ENCODE measurements around the gene GPR155. TPM values are rescaled to one million over a fixed set of nuclear protein-coding genes. Genes with fewer than 3 reads are reported as not detected.

Gene GPR155, protein sequence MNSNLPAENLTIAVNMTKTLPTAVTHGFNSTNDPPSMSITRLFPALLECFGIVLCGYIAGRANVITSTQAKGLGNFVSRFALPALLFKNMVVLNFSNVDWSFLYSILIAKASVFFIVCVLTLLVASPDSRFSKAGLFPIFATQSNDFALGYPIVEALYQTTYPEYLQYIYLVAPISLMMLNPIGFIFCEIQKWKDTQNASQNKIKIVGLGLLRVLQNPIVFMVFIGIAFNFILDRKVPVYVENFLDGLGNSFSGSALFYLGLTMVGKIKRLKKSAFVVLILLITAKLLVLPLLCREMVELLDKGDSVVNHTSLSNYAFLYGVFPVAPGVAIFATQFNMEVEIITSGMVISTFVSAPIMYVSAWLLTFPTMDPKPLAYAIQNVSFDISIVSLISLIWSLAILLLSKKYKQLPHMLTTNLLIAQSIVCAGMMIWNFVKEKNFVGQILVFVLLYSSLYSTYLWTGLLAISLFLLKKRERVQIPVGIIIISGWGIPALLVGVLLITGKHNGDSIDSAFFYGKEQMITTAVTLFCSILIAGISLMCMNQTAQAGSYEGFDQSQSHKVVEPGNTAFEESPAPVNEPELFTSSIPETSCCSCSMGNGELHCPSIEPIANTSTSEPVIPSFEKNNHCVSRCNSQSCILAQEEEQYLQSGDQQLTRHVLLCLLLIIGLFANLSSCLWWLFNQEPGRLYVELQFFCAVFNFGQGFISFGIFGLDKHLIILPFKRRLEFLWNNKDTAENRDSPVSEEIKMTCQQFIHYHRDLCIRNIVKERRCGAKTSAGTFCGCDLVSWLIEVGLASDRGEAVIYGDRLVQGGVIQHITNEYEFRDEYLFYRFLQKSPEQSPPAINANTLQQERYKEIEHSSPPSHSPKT
- polyA plus RNA-seq (2014; cell fraction: cytosol; rRNA removed), result 1.0 and 1.4 TPM in 2 replicates
- 0.99 and 1.1 TPM in 2 replicates for polyA plus RNA-seq (2014; cell fraction: nucleus; rRNA removed)

DNA sequence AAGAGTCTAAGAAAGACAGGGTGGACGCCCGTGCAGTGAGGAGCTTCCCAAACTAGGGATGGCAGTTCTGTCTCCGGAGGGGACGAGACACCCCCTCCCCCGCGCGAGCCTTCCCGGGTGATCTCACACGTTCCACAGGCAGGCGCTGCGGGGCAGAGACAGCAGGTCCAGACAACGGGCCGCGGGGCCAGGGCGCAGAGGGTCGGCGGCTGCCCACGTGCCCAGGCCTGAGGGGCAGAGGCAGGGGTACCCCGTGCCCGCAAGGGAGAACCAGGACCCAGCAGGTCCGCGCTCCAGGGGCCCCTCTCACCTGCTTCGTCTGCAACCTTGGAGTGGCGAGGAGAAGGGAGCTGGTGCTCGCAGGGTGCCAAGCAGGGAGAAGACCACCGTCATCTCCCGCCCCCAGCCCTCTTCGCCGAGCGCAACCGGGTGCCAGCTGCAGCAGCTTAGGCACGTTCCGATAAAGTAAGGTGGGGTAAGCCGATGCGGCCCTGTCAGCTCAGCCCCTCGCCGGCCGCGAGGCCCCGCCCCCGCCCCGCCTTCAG lies at the start of gene GPR155:
GPR155 (minus strand) TSS at position 467 of the 545 bp plus-strand sequence. CDS start 5,073 bp downstream, outside the sequence.
- DNase-seq (ENCODE audit: low spot score), result peak; percentile 40

DNA sequence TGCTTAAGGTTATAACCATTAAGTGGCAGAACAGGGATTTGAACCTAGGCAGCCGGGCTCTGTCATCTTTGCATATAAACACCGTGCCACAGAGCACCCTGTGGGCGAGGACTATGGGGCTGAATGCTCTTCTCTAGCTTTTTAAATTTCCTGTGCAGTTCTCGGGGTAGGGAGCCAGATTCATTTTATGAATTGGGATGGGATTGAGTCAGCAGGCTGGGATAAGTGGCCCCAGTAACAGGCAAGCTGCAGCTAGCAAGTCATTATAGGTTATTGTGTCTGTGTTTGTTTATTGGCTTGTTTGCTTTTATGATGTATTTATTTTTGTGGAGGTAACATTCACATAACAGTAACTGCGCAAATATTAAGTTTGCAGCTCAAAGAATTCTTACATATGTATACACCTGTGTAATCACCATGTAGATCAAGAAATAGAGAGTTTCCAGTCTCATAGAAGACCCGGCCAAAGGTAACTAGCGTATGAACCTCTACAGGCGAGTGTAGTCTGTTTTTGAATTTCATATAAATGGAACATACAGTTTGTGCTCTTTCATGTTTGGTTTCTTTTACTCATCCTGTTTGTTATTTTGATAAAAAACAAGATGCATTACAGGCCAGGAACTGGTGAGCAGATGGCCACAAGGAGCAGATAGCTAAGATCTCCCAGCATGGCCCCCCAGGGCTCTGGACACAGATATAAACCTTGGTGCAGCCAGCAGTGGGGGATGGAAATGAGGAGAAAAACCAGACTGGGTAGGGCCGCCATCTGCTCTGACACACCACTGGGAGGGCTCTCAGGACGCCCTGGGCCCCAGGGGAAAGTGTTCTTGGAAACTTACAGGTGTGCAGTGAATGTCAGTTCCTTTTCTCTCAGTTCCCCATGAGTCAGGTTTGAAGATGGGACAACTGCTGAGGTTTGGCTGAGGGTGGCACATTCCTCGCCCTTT lies 49.2 kb upstream of the GPR155 start:
- peak; percentile 81 for DNase-seq (ENCODE audit: low spot score)

DNA sequence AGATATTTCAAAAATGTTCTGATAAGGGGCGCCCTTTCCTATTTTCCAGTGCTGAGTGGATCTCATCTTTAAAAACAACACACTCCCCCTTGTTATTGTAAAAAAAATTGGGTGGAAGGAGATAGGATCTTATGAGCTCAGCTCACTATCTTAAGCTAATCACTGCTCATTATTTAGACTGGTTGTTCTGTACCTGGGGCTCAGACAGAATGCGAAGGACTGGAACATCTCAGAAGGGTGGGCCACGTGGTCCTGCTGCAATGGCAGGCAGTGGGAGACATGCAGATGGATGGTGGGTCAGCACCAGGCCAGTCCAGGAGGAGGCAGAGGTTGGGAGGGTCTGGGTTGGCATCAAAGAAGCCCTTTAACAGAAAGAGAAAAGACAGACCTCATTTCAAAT lies 48.3 kb upstream of the GPR155 start:
- DNase-seq (ENCODE audit: low spot score), result peak; percentile 87

DNA sequence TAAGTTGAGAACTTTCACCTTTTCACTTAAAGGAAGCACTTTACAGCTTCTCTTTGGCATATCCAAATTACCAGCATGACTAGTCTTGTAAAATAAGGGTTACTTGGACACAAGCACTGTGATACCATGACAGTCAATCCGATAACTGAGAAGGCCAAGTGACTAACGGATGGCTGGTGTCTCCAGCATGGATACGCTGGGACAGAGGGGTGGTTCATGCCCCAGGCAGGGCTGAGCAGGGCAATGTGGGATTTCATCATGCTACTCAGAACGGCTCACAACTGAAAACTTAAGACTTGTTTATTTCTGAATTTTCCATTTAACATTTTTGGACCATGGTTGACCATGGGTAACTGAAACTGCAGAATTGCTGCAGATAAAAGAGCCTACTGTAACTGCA lies 43.1 kb upstream of the GPR155 start:
- DNase-seq (ENCODE audit: low spot score), result no peak

DNA sequence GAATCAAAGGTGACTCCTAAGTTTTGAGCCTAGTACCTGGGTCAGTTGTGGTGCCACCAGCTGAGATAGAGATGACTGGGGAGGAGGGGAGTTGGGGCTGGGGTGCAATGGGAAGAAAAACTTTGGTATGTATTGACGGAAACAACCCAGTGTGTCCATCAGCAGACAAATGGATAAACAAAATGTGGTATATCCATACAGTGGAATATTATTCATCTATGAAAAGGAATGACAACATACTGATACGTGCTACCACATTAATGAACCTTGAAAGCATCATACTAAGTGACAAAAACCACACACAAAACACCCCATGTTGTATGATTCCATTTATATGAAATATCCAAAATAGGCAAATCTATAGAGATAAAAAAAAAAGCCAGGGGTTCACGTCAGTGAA lies 41.1 kb upstream of the GPR155 start:
- no peak for DNase-seq (ENCODE audit: low spot score)

DNA sequence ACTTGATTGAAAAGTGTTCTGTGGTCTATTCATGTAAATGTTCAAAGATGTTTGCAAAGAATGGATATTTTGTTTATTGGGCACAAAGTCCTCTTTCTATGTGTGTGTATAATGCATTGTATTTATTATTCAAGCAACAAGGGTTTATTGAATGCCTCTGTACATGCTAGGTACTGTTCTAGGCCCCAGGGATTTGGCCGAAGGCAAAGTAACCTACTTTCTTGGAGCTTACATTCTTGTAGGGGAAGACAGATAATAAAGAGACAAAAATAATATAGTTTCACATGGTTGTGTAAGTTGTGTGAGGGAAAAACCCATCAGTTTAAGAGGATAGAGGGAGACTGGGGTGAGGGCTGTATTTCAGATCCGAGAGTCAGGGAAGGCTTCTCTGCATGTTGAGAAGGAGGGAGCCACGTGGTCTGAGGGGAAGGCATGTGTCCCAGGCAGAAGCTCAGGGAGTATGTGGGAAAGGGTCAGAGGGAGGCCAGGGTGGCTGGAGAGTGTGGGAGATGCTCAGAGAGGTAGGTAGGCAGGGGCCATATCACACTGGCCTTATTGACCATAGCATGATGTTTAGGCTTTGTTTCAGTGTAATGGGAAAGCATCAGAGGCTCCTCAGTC lies 40.4 kb upstream of the GPR155 start:
- no peak for DNase-seq (ENCODE audit: low spot score)

DNA sequence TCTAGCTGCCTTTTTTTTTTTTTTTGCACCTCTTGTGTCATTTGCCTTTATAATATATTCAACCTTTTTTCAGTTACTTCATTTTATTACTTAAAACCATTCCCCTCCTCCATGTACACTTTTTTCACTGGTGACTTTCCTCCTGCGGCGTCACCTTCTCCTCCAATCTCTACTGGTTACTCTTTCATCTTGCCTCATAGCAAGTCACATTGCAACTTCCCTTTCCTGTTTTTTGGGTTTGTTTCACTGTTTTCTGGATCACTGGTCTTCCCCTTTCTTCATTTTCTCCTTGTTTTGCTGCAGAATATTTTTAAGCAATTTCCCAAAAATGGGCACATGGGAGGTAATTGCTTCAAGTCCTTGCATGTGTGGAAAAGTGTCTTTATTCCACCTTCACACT lies 37.7 kb upstream of the GPR155 start:
- DNase-seq (ENCODE audit: low spot score), result no peak

DNA sequence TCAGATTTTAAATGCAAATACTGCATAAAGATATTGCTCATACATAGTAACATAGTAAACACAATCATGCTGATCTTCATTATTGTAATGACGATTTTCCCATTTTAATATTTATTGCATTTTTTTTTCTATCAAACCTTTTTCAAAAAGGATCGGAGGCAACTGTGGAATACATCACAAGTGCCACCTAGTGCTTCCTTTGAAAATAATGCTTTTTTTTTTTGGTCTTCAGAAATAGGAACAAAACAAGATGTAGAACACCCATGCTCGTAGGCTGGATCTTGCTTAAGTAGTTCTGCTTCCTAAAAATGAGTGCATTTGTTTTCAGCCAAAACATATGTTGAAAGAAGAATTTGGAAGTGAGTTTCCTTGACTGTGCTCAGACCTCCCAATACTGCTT lies 35.7 kb upstream of the GPR155 start:
- DNase-seq (ENCODE audit: low spot score), result no peak

DNA sequence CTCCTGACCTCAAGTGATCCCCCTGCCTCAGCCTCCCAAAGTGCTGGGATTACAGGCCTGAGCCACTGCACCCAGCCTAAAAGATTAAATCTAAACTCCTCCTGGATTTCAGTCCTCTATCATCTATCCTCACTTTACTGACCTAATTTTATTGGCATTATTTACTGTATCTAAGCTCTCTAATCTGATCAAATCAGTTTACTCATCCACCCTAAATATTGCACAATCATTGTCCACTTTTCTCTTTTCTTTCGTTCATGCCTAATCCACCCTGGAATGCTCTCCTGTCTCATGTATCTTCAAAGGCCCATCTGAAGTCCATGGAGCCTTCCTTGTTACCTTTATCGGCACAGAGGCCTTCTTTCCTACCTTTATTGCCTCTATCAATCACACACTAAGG lies 31.6 kb upstream of the GPR155 start:
- DNase-seq (ENCODE audit: low spot score), result no peak

DNA sequence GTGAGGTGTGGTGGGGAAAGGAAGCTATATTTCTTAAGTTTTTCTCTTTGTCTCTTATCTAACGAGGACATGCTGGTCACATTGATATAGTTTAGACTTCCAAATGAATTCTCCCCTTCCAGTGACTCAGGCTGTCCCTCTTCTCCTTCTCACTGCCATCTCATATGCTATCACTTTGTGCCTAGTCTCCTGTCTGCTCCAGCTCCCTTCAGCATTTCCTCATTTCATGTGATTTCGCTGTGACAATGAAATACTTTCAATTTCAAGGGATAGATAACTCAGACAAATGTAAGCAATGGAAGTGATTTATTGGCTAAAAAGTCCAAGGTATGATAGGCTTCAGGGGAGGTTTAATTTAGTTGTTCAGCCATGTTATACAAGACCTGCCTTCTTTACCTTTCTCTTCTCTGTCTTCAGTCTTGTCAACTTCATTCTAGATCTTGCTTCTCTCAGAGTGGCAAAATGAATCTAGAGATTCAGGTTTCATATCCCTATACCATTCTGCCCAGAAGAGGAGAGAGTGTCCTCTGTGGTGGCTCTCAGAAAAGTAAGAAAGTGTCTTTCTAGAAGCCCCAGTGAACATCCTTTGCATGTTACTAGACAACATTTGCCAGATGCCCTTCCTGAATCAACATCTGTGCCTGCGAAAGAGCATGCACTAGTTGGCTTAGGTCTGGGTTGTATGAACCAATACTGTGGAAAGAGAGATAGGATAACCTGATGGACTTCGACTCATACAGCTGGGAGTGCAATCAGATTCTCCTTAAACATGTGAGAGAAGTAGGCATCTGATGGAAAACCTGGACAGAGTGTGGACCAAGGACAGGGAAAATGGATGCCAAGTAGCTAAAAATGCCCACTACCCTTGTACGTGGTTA lies 29.9 kb upstream of the GPR155 start:
- no peak for DNase-seq (ENCODE audit: low spot score)

DNA sequence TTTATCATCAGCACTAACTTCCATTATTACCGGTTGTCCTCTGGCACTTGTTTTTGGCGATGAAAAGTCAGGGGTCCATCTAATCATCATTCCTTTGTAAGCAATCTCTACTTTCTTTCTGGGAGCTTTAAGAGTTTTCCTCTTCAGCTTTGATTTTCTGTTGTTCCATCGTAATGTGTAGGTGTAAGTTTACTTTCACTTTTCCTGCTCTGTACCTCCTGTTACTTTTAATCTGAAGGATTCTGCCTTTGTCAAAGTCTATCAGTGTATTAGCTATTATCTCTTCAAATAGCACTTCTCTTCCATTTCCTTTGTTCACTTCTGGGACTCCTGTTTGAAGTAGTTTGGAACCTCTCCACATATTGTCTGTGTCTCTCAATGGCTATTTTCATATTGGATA lies 25.5 kb upstream of the GPR155 start:
- DNase-seq (ENCODE audit: low spot score), result no peak

DNA sequence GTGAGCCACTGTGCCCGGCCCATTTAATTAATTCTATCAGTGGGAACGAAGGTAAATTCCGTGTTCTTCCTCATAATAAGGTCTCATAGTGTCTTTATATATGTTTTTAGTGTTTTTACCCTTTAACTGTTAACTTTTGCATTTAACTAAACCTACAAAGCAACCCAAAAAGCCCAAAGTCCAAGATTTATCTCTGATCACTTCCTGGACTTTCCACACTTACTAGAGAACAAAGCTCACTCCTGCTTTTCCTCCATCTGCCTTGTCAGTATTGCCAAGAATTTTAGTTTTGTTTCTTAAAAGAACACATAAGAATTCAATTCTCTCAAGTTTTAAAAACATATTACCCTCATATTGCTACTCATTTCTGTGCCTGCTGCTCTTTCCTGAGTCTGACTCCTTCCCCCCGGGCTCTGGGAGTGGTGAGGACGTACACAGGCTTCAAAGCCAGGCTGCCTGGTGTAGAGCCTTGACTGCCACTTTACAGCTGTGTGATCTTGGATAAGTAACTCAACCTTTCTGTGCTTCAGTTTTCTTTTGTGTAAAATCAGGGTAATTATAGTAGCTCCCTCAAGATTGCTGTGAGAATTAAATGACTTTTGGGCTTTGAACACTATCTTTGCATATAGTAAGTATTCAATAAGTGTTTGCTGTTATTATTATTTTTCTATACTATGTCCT lies 24.9 kb upstream of the GPR155 start:
- no peak for DNase-seq (ENCODE audit: low spot score)

DNA sequence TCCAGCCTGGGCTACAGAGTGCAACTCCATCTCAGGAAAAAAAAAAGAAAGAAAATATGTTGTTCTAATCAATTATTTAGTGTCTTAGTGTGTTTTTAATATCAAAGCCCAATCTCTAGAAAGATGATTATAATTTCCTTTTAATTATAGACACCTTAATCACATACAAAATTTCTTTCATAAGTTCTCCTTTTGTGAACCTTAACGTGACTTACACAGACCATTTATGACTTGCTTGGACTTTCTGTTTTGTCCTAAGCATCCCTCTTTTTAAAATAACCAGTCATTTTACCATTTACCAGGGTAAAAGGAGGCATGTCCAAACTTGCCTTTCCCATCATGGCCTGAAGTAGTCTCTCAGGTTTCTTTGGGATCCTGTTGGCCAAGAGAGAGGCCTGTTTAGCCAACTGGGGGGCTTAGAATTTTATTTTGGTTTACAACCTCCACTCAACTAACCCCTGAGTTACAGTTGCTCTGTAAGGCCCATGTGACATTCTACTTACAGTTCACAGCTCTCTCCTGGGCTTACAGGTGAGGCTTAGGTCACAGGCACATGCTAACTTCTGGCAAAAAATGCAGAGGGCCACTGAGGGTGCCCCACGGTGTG lies 23.9 kb upstream of the GPR155 start:
- peak; percentile 38 for DNase-seq (ENCODE audit: low spot score)

DNA sequence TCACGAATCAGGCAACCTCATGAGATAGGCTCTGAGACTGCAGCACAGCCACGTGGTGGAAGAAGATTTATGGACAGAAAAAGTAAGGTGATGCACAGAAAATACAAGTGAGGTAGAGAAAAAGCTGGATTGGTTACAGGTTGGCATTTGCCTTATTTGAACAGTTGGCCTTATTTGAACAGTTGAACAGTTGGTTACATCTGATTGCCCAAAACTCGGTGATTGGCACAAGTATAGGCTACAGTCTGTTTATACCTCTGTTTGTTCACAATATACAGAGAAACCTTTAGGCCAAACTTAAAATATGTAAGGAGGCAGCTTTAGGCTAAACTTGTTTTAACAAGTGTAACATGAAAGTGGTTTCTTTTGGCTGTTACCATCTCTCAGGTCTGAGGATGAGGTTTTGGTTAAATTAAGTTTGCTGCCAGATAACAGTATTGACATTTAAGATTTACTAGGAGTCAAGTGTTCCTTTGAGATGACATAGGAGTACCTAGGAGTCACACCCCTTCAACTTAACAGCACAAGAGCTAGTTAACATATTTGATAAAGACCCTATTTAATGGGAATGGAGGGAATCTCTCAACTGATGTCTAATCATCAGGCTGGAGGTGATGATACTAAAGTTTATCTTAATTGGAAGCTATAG lies 16.5 kb upstream of the GPR155 start:
- DNase-seq (ENCODE audit: low spot score), result no peak

DNA sequence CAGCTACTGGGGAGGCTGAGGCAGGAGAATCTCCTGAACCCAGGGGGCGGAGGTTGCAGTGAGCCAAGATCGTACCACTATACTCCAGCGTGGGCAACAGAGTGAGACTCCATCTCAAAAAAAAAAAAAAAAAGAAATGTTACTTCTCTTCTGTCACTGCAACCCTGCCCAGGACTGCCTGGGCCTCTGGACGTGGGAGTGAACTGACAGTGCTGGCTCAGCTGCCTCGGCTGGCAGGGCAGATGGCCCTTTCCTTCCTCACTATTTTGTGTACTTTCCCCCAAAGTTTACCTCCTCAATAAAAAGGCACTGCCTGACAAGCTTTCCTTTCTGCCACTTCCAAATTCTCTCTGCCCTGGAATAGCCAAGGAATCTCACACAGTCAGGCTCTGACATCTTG lies 12.5 kb upstream of the GPR155 start:
- no peak for DNase-seq (ENCODE audit: low spot score)

DNA sequence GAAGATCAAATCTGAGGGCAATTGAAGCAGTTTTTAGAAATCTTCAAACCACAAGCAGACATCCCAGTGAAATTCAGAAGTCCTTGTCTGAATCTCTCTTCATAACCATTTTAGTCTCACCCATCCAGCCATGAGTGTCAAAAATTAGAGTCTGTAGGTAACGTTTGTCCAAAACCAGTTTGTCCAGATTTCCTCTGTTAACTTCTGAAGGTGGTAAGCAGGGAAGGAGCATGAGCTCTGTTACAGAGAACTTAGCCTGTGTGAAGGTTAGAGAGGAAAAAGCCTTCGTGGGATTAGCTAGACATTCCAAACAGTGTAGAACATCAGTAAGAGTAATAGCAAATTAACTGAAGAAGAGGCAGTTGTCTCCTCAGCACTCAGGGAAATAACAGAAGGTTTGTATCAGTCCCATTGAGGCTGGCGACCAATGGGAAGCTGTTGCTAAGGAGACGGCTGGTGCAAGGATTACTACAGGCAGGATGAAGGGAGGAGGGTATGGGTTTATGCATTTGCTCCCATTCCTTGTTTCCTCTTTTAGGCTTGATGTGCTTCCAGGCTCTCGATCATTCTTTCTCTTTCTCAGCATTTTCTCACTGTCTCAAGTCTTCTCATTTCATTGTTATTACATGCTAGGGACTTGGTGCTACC lies 8.7 kb upstream of the GPR155 start:
- DNase-seq (ENCODE audit: low spot score), result no peak

DNA sequence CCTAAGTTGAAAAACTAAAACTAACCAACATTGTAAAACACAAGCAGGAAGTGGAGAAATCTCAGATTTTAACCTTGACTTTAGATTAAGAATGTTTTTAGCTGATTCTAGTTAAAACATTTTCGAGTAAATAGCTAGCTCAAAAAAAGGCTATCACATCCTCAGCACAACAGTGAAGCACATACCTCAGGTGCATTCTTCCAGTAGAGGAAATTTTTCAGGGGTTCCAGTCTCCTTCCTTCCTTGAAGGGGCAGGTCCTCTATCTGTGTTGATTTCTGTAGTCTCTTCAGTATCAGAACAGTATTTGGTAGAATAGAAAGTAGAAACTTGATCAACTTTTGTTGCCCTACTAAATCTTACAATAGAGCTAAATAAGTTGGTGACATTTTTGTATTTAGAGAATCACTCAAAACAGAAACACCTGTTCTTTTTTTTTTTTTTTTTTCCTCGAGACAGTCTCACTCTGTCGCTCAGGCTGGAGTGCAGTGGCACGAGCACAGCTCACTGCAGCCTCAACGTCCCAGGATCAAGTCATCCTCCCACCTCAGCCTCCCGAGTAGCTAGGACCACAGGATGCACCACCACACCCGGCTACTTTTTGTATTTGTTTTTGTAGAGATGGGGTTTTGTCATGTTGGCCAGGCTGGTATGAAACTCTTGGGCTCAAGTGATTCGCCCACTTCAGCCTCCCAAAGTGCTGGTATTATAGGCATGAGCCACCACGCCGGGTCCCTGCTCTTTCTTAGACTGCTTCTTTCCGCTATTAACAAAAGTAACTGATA lies 6.9 kb upstream of the GPR155 start:
- DNase-seq (ENCODE audit: low spot score), result no peak
